CD1c-positive myeloid dendritic cell (primary cell): Measurements from ENCODE around the gene RFFL.
"Not testable (repeated sequence)": the region's sequence is repeated elsewhere in the genome, so short reads cannot be mapped to it uniquely, and the experiment has no call there.

Experiments used
- DNase-seq: peaks from one replicate; pipeline ENCODE4 v3.0.0-alpha.2; 2016; ENCODE audit errors: extremely low spot score

Gene RFFL

GRCh38 chr17:35006345-35006744 lies 57.2 kb downstream of the RFFL start:
- no peak for DNase-seq

GRCh38 chr17:35003778-35004177 lies 59.7 kb downstream of the RFFL start:
- no peak for DNase-seq

GRCh38 chr17:35002876-35003551 lies 60.5 kb downstream of the RFFL start:
- no peak for DNase-seq

- DNase-seq: no peak
Observed at GRCh38 chr17:35001549-35001948, 62.0 kb downstream of the RFFL start.

- not testable (repeated sequence) for DNase-seq
Observed at GRCh38 chr17:35000965-35001364, 62.5 kb downstream of the RFFL start.

GRCh38 chr17:34999456-34999855 lies 64.1 kb downstream of the RFFL start:
- no peak for DNase-seq

- peak; percentile 81 for DNase-seq
Observed at GRCh38 chr17:34998205-34998604, 65.3 kb downstream of the RFFL start.

GRCh38 chr17:34997355-34997862 lies 66.1 kb downstream of the RFFL start:
- no peak for DNase-seq

- no peak for DNase-seq
Observed at GRCh38 chr17:34996422-34997285, 66.9 kb downstream of the RFFL start.

- DNase-seq: no peak
Observed at GRCh38 chr17:34993031-34993430, 70.5 kb downstream of the RFFL start.

- no peak for DNase-seq
Observed at GRCh38 chr17:34991606-34992005, 71.9 kb downstream of the RFFL start.

GRCh38 chr17:34990921-34991365 lies 72.6 kb downstream of the RFFL start:
- no peak for DNase-seq

GRCh38 chr17:34989473-34989872 lies 74.0 kb downstream of the RFFL start:
- no peak for DNase-seq

- no peak for DNase-seq
Observed at GRCh38 chr17:34988644-34989043, 74.9 kb downstream of the RFFL start.

GRCh38 chr17:34987232-34987631 lies 76.3 kb downstream of the RFFL start:
- DNase-seq: no peak

GRCh38 chr17:34981538-34982241 lies 81.8 kb downstream of the RFFL start:
- no peak for DNase-seq

GRCh38 chr17:34980681-34981537 lies 82.6 kb downstream of the RFFL start:
- DNase-seq: peak; percentile 81

- peak; percentile 97 for DNase-seq
Observed at GRCh38 chr17:34980353-34980680, 83.2 kb downstream of the RFFL start, which contains the start of gene LIG3. Gene LIG3 (plus strand): TSS chr17:34980512. CDS start chr17:34983006, 2,494 bp downstream.

GRCh38 chr17:34979650-34980352 lies 83.7 kb downstream of the RFFL start:
- no peak for DNase-seq

- no peak for DNase-seq
Observed at GRCh38 chr17:34979153-34979552, 84.4 kb downstream of the RFFL start.
